Neural progenitor cell (in vitro differentiated cells): ENCODE results near the gene KRTAP10-4.

ENCODE experiments used
- CTCF ChIP-seq: fragments of 200-600 bp; sonication (generic); IDR thresholded peaks from 2 replicates; pipeline ENCODE4 v1.5.1; 2017; ENCODE audit warnings: antibody characterized with exemption, mild to moderate bottlenecking
- EZH2 ChIP-seq: fragments of 200-600 bp; sonication (generic); IDR thresholded peaks from 2 replicates; pipeline ENCODE4 v1.6.1; 2017; ENCODE audit warnings: antibody characterized with exemption, mild to moderate bottlenecking, moderate library complexity
- EZH2phosphoT487 ChIP-seq: fragments of 200-600 bp; sonication (generic); IDR thresholded peaks from 2 replicates; pipeline ENCODE4 v1.6.1; 2017; ENCODE audit warnings: antibody characterized with exemption

- TF ChIP-seq EZH2 (no peak), CTCF (no peak), EZH2phosphoT487 (no peak)
Observed at GRCh38 chr21:44542716-44543115, 30.8 kb upstream of the KRTAP10-4 start.
